ENCODE data around the gene ZNF227. TPM values are rescaled to one million over a fixed set of nuclear protein-coding genes. Genes with fewer than 3 reads are reported as not detected.
"Not testable (repeated sequence)": the region's sequence is repeated elsewhere in the genome, so short reads cannot be mapped to it uniquely, and the experiment has no call there.

Gene ZNF227
- total RNA-seq, 1 experiment from 2014 or later: 18.5 TPM

DNA sequence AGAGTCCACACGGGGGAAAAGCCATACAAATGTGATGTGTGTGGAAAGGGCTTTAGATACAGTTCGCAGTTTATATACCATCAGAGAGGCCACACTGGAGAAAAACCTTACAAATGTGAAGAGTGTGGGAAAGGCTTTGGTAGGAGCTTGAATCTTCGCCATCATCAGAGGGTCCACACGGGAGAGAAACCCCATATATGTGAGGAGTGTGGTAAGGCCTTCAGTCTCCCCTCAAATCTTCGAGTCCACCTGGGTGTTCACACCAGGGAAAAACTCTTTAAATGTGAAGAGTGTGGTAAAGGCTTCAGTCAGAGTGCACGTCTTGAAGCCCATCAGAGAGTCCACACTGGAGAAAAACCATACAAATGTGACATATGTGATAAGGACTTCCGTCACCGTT lies 24.1 kb downstream of the ZNF227 start (continued):
- TF ChIP-seq, protein P1, sequence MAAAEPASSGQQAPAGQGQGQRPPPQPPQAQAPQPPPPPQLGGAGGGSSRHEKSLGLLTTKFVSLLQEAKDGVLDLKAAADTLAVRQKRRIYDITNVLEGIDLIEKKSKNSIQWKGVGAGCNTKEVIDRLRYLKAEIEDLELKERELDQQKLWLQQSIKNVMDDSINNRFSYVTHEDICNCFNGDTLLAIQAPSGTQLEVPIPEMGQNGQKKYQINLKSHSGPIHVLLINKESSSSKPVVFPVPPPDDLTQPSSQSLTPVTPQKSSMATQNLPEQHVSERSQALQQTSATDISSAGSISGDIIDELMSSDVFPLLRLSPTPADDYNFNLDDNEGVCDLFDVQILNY (CRISPR knock-in tag; IDR thresholded peaks at IDR 0.05): no peak
- no peak for TF ChIP-seq GABPB1 (CRISPR knock-in tag; IDR thresholded peaks at IDR 0.05)
- TF ChIP-seq MYBL2 (CRISPR knock-in tag; IDR thresholded peaks at IDR 0.05): no peak
- TF ChIP-seq, protein P2, sequence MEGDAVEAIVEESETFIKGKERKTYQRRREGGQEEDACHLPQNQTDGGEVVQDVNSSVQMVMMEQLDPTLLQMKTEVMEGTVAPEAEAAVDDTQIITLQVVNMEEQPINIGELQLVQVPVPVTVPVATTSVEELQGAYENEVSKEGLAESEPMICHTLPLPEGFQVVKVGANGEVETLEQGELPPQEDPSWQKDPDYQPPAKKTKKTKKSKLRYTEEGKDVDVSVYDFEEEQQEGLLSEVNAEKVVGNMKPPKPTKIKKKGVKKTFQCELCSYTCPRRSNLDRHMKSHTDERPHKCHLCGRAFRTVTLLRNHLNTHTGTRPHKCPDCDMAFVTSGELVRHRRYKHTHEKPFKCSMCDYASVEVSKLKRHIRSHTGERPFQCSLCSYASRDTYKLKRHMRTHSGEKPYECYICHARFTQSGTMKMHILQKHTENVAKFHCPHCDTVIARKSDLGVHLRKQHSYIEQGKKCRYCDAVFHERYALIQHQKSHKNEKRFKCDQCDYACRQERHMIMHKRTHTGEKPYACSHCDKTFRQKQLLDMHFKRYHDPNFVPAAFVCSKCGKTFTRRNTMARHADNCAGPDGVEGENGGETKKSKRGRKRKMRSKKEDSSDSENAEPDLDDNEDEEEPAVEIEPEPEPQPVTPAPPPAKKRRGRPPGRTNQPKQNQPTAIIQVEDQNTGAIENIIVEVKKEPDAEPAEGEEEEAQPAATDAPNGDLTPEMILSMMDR (IDR thresholded peaks at IDR 0.05): no peak
- no peak for TF ChIP-seq SOX15 (CRISPR knock-in tag; IDR thresholded peaks at IDR 0.05)
- no peak for TF ChIP-seq HMGA2 (CRISPR knock-in tag; IDR thresholded peaks at IDR 0.05)
- no peak for TF ChIP-seq NR3C1 (CRISPR knock-in tag; conservative IDR thresholded peaks at IDR 0.05; ENCODE audit: low read depth)
- TF ChIP-seq JUN (CRISPR knock-in tag; IDR thresholded peaks at IDR 0.05): no peak
- TF ChIP-seq SMAD4 (CRISPR knock-in tag; IDR thresholded peaks at IDR 0.05): no peak

DNA sequence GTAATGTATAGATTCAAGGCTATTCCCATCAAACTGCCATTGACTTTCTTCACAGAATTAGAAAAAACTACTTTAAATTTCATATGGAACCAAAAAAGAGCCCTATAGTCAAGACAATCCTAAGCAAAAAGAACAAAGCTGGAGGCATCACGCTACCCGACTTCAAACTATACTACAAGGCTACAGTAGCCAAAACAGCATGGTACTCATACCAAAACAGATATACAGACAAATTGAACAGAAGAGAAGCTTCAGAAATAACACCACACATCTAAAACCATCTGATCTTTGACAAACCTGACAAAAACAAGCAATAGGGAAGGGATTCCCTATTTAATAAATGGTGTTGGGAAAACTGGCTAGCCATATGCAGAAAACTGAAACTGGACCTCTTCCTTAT lies 40.0 kb downstream of the ZNF227 start:
- POLR2A ChIA-PET; H3K4me3 Mint-ChIP-seq; DNase-seq (ENCODE audit: low spot score); ATAC-seq; CTCF ChIA-PET; H3K4me1 Mint-ChIP-seq; H3K27ac Mint-ChIP-seq: not testable (repeated sequence)
- Mint-ChIP-seq H3K36me3 (peaks cover 78% of the 10 kb centered on the region), H3K9me3 (peaks cover 91% of the 10 kb centered on the region), H3K27me3 (ENCODE audit: low read depth) (peaks cover 23% of the 10 kb centered on the region)

DNA sequence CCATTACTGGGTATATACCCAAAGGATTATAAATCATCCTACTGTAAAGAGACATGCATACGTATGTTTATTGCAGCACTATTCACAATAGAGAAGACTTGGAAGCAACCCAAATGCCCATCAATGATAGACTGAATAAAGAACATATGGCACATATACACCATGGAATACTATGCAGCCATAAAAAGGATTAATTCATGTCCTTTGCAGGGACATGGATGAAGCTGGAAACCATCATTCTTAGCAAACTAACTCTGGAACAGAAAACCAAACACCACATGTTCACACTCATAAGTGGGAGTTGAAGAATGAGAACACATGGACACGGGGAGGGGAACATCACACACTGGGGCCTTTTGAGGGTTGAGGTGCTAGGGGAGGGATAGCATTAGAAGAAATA lies 41.1 kb downstream of the ZNF227 start:
- DNase-seq (ENCODE audit: low spot score); POLR2A ChIA-PET; ATAC-seq; CTCF ChIA-PET; H3K4me1 Mint-ChIP-seq; H3K4me3 Mint-ChIP-seq; H3K27ac Mint-ChIP-seq: not testable (repeated sequence)
- Mint-ChIP-seq H3K9me3 (peaks cover 93% of the 10 kb centered on the region), H3K36me3 (peaks cover 70% of the 10 kb centered on the region), H3K27me3 (ENCODE audit: low read depth) (peaks cover 23% of the 10 kb centered on the region)

DNA sequence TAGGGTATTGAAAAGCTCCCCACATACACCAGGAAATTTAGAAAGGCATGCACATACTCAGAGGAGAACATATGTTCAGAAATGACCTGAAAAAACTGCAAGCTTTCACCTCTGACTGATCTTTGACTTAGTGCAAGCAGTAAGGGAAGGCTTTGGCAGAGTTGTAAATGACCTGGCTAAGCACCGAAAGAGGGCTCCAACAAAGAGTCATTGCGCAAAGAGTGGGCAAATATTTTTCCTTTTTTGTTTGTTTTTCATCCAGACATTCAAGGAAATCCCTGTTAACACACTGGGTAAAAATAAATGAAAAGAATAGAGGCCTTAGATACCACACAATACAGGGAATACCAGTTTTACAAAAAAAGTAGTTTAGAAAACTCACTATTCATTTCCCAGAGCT lies 42.2 kb downstream of the ZNF227 start:
- ChIA-PET POLR2A (no interaction called here), CTCF (interaction anchor here (0.6 kb wide), 1 partner anchor 259 kb away, joined by 3 read pairs; no protein-coding TSS in a partner anchor)
- no peak for ATAC-seq
- no peaks in the 10 kb centered on the region for H3K4me1 Mint-ChIP-seq
- no peak overlapping the region for H3K27ac Mint-ChIP-seq
- H3K4me3 Mint-ChIP-seq: no peak overlapping the region
- peaks cover 83% of the 10 kb centered on the region for H3K9me3 Mint-ChIP-seq
- H3K36me3 Mint-ChIP-seq: peaks cover 60% of the 10 kb centered on the region
- peaks cover 23% of the 10 kb centered on the region for H3K27me3 Mint-ChIP-seq (ENCODE audit: low read depth)
- no peak for DNase-seq (ENCODE audit: low spot score)
- TF ChIP-seq, protein P3, sequence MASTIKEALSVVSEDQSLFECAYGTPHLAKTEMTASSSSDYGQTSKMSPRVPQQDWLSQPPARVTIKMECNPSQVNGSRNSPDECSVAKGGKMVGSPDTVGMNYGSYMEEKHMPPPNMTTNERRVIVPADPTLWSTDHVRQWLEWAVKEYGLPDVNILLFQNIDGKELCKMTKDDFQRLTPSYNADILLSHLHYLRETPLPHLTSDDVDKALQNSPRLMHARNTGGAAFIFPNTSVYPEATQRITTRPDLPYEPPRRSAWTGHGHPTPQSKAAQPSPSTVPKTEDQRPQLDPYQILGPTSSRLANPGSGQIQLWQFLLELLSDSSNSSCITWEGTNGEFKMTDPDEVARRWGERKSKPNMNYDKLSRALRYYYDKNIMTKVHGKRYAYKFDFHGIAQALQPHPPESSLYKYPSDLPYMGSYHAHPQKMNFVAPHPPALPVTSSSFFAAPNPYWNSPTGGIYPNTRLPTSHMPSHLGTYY (CRISPR knock-in tag; IDR thresholded peaks at IDR 0.05): no peak
- TF ChIP-seq MYBL2 (CRISPR knock-in tag; IDR thresholded peaks at IDR 0.05): no peak
- TF ChIP-seq, protein P4, sequence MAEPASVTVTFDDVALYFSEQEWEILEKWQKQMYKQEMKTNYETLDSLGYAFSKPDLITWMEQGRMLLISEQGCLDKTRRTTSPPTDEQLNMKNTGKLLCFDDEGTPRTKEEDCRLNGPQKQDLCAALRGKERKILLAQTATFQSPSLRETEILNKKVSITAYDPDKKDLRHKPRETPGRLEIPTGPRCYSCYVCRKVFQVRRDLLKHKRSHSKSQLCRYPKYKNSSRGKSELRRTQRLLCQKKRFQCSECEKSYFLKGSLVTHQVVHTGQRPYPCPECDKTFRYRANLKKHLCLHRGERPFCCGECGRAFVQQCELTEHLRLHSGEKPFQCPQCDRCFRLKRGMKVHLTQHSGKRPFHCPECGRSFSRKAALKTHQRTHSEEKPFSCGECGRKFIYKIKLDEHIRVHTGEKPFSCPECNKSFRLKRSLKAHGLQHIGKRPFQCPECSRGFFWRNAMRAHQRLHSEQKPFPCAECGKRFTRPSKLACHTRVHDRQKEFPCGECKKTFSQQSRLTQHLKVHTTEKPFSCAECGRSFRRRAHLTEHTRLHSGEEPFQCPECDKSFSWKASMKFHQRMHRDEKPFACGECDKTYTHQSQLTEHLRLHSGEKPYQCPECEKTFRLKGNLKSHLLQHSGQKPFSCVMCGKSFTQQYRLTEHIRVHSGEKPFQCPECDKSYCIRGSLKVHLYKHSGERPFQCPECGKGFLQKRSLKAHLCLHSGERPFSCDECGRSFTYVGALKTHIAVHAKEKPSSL (CRISPR knock-in tag; conservative IDR thresholded peaks at IDR 0.05): no peak
- TF ChIP-seq TCF7 (CRISPR knock-in tag; IDR thresholded peaks at IDR 0.05; ENCODE audit: low read depth): no peak
- no peak for TF ChIP-seq ZNF317 (CRISPR knock-in tag; IDR thresholded peaks at IDR 0.05; ENCODE audit: borderline replicate concordance, low read depth)
- TF ChIP-seq, protein P5, sequence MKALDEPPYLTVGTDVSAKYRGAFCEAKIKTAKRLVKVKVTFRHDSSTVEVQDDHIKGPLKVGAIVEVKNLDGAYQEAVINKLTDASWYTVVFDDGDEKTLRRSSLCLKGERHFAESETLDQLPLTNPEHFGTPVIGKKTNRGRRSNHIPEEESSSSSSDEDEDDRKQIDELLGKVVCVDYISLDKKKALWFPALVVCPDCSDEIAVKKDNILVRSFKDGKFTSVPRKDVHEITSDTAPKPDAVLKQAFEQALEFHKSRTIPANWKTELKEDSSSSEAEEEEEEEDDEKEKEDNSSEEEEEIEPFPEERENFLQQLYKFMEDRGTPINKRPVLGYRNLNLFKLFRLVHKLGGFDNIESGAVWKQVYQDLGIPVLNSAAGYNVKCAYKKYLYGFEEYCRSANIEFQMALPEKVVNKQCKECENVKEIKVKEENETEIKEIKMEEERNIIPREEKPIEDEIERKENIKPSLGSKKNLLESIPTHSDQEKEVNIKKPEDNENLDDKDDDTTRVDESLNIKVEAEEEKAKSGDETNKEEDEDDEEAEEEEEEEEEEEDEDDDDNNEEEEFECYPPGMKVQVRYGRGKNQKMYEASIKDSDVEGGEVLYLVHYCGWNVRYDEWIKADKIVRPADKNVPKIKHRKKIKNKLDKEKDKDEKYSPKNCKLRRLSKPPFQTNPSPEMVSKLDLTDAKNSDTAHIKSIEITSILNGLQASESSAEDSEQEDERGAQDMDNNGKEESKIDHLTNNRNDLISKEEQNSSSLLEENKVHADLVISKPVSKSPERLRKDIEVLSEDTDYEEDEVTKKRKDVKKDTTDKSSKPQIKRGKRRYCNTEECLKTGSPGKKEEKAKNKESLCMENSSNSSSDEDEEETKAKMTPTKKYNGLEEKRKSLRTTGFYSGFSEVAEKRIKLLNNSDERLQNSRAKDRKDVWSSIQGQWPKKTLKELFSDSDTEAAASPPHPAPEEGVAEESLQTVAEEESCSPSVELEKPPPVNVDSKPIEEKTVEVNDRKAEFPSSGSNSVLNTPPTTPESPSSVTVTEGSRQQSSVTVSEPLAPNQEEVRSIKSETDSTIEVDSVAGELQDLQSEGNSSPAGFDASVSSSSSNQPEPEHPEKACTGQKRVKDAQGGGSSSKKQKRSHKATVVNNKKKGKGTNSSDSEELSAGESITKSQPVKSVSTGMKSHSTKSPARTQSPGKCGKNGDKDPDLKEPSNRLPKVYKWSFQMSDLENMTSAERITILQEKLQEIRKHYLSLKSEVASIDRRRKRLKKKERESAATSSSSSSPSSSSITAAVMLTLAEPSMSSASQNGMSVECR (CRISPR knock-in tag; IDR thresholded peaks at IDR 0.05; ENCODE audit: borderline replicate concordance): no peak
- TF ChIP-seq PRRX2 (CRISPR knock-in tag; IDR thresholded peaks at IDR 0.05): no peak
- no peak for TF ChIP-seq ETV6 (CRISPR knock-in tag; IDR thresholded peaks at IDR 0.05)
- no peak for TF ChIP-seq ZNF121 (CRISPR knock-in tag; IDR thresholded peaks at IDR 0.05)
- TF ChIP-seq IRF2 (CRISPR knock-in tag; IDR thresholded peaks at IDR 0.05; ENCODE audit: borderline replicate concordance, low read depth): no peak
- TF ChIP-seq, protein P6, sequence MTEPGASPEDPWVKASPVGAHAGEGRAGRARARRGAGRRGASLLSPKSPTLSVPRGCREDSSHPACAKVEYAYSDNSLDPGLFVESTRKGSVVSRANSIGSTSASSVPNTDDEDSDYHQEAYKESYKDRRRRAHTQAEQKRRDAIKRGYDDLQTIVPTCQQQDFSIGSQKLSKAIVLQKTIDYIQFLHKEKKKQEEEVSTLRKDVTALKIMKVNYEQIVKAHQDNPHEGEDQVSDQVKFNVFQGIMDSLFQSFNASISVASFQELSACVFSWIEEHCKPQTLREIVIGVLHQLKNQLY (CRISPR knock-in tag; IDR thresholded peaks at IDR 0.05): no peak
- TF ChIP-seq RELA (CRISPR knock-in tag; IDR thresholded peaks at IDR 0.05; ENCODE audit: borderline replicate concordance): no peak
- no peak for TF ChIP-seq CREM (CRISPR knock-in tag; IDR thresholded peaks at IDR 0.05)

Measured in WTC11 (cell line).